PFSK-1 (cell line): Measurements from ENCODE around the gene SCUBE2.

Experiments used
- POLR2AphosphoS5 ChIP-seq: IDR thresholded peaks from 2 replicates; pipeline ENCODE4 v1.6.1; 2012; ENCODE audit warnings: low read depth, mild to moderate bottlenecking, control low read depth, low read length, moderate library complexity
- REST ChIP-seq, 2 experiments: IDR thresholded peaks; 2 replicates each; pipeline versions ENCODE4 v1.6.1 to v1.8.0; 2011 to 2012; ENCODE audit warnings: low read depth in 2 of 2, low read length in 2 of 2, control low read depth in 1 of 2, inconsistent platforms in 1 of 2, mild to moderate bottlenecking in 1 of 2, moderate library complexity in 1 of 2; ENCODE audit not compliant: insufficient read depth in 1 of 2
- TAF1 ChIP-seq: IDR thresholded peaks from 2 replicates; pipeline ENCODE4 v1.6.1; 2012; ENCODE audit warnings: low read length, control low read depth, borderline replicate concordance; ENCODE audit not compliant: insufficient read depth

GRCh38 chr11:9008011-9008550 lies 83.3 kb downstream of the SCUBE2 start:
- TF ChIP-seq REST (IDR thresholded peaks at IDR 0.05; ENCODE audit: insufficient read depth in 1 of 2, low read depth in 2 of 2, low read length in 2 of 2) (no peak), POLR2AphosphoS5 (no peak), TAF1 (no peak)
